B cell (primary cell): ENCODE measurements around the gene LRCOL1.

Experiments used
- CTCF ChIP-seq: fragments of 200-600 bp; IDR thresholded peaks from one replicate; pipeline ENCODE4 v1.8.0; 2022; ENCODE audit warnings: antibody characterized with exemption, mild to moderate bottlenecking
- EZH2 ChIP-seq: IDR thresholded peaks from 2 replicates; pipeline ENCODE4 v1.6.1; 2012; ENCODE audit warnings: borderline replicate concordance, low read depth, mild to moderate bottlenecking, moderate library complexity, low read length; ENCODE audit not compliant: insufficient read depth, poor library complexity, severe bottlenecking

- TF ChIP-seq CTCF (no peak), EZH2 (no peak)
Measured at GRCh38 chr12:132604151-132604618, 6.2 kb downstream of the LRCOL1 start.
